D721Med (cell line): Measurements from ENCODE around the gene STPG2.

Experiments used
- DNase-seq: peaks from one replicate; pipeline ENCODE4 v3.0.0; 2011; ENCODE audit warnings: low spot score; ENCODE audit not compliant: insufficient read length
- FAIRE-seq: peaks from 2 replicates; lab custom pipeline; 2011; peaks lifted over from hg19 to GRCh38; lab: Jason Lieb, UNC
- CTCF ChIP-seq: IDR thresholded peaks from 2 replicates; pipeline ENCODE4 v1.5.1; 2012; ENCODE audit warnings: mild to moderate bottlenecking, control low read depth; ENCODE audit not compliant: insufficient read depth; ENCODE audit errors: missing control alignments

The STPG2 gene

GRCh38 chr4:97892592-97893266 lies 250.5 kb downstream of the STPG2 start:
- FAIRE-seq = no peak
- DNase-seq = no peak
- TF ChIP-seq CTCF = no peak

DNA sequence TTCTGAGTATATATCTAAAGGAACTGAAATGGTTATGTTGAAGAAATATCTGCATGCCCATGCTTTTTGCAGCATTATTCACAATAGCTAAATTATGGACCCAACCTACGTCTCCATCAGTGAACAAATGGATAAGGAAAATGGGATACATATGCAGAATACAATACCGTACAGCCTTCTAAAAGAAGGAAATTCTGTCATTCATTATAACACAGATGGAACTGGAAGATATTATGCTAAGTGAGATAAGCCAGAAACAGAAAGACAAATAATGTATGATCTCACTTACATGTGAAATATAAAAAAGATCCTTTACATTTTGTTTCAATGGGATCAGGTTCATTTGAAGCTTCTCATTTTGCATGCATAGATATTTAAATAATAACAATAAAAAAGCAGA lies 263.3 kb downstream of the STPG2 start:
- FAIRE-seq (no peak), DNase-seq (no peak)
- TF ChIP-seq CTCF = no peak

- no peak for FAIRE-seq
- no peak for DNase-seq
- no peak for TF ChIP-seq CTCF
Observed at GRCh38 chr4:97868097-97868496, 275.2 kb downstream of the STPG2 start.

DNA sequence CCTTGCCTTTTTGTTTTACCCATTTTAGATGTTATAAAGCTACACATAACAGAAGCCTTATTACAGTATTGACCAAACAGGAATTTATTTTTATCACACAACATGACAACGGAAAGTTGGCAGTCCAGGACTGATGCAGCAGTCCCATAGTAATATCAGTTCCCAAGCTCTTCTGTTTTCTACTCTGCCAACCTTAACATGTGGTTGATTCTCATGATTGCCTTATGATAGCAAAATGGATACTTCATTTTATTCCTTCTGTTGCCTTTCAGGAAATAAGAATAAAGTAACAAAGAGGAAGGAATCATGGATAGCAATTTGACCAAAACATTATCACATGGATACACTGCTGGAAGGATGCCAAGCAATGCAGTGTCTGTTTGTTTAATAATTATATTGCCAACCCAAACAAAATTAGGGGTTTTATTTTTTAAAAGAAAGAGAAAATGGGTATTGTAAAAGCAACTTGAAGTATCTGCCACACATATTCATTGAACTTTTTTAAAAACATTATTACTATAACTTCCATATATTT lies 275.7 kb downstream of the STPG2 start:
- TF ChIP-seq CTCF = no peak
- no peak for DNase-seq
- FAIRE-seq = no peak

DNA sequence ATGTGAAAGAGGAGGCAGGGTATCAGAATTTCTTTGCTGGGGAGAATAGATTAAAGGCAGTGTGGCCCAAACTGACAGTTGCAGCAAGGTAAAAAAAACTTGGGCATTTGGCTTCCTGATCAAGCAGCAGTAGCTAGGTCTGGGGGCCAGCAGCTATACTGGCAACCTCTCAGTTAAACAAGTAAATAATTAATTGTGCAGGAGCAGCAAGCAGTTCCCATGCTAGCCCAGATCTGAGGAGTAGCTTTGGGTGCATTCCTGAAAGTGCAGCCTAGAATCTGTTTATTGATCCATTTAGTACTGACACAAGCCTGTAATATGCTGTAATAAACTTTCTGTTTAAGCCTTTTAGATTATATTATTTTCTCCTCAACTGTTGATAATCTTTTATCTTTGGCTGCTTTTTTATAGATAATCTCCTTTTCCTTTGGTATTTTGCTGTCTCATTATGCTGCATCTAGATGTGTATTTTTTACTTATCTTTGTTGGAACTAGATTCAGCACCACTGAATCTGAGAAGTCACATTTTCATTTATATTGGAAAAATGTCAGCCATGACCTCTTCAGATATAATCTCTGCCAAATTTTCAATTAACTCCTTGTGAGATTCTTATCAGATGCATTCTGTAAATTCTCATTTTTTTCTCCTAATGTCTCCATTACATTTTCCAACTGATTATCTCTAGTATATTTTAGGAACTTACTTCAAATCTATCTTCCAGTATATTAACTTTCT lies 276.3 kb downstream of the STPG2 start:
- TF ChIP-seq CTCF = no peak
- no peak for FAIRE-seq

GRCh38 chr4:97851115-97851514 lies 292.2 kb downstream of the STPG2 start:
- no peak for DNase-seq
- no peak for FAIRE-seq
- TF ChIP-seq CTCF = no peak

More for the DNA sequence above, 276.3 kb downstream of the STPG2 start:
- no peak for DNase-seq

DNA sequence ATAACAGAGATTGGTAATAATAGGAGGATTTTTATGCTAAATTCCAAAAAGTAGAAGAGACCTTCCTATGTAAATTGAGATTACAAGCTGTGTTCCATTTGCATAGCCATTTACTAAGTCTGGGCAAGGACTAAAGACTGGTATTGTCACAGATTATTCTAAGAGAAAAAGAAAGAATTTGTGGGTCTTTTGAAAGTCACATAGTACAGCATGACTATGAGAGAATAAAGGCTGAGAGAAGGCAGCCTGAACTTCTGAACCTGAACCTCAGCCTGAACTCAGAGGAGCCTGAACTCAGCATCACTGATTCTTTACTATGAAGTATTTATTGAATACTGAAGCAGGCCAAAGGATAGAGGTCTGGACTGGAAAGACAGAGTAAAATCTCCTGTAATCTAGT lies 297.5 kb downstream of the STPG2 start:
- DNase-seq = no peak
- no peak for TF ChIP-seq CTCF
- no peak for FAIRE-seq
